Muscle layer of colon (tissue), 2 donors: Measurements from ENCODE around the gene MYT1.
"Not testable (repeated sequence)": the region's sequence is repeated elsewhere in the genome, so short reads cannot be mapped to it uniquely, and the experiment has no call there.

Experiments
- H3K27ac ChIP-seq: one replicate; pipeline ENCODE4 v1.7.0; 2013; ENCODE audit warnings: low read depth, mild to moderate bottlenecking, low read length, moderate library complexity
- H3K27me3 ChIP-seq, 2 donors: one replicate each; pipeline ENCODE4 v1.7.0; 2013; ENCODE audit warnings: low read length in 2 of 2, mild to moderate bottlenecking in 2 of 2; ENCODE audit not compliant: insufficient read depth in 2 of 2, control insufficient read depth in 1 of 2
- H3K36me3 ChIP-seq: one replicate; pipeline ENCODE4 v1.7.0; 2013; ENCODE audit warnings: mild to moderate bottlenecking, low read length; ENCODE audit not compliant: insufficient read depth
- H3K4me1 ChIP-seq: one replicate; pipeline ENCODE4 v1.7.0; 2013; ENCODE audit warnings: mild to moderate bottlenecking, low read length; ENCODE audit not compliant: insufficient read depth
- H3K4me3 ChIP-seq, 2 donors: one replicate each; pipeline ENCODE4 v1.7.0; 2013; ENCODE audit warnings: low read length in 2 of 2, low read depth in 1 of 2, mild to moderate bottlenecking in 1 of 2, moderate library complexity in 1 of 2
- H3K9ac ChIP-seq: one replicate; pipeline ENCODE4 v1.7.0; 2013; ENCODE audit warnings: low read length
- H3K9me3 ChIP-seq: one replicate; pipeline ENCODE4 v1.7.0; 2013; ENCODE audit warnings: mild to moderate bottlenecking, low read length
- donor health status: abdominal sarcoma.
- donor health status: Adenocarcinoma of cecum.

Gene MYT1

GRCh38 chr20:64129146-64129782, 35.0 kb upstream of the MYT1 start:
- no peak overlapping the region for H3K4me3 ChIP-seq
- H3K27me3 ChIP-seq = peaks cover 0 to 4% of the 10 kb centered on the region in 2 donors
- H3K36me3 ChIP-seq = no peaks in the 10 kb centered on the region
- H3K9me3 ChIP-seq = no peaks in the 10 kb centered on the region
- no peak overlapping the region for H3K9ac ChIP-seq
- no peak overlapping the region for H3K27ac ChIP-seq
- H3K4me1 ChIP-seq = no peaks in the 10 kb centered on the region

GRCh38 chr20:64130271-64130670, 34.0 kb upstream of the MYT1 start:
- H3K9me3 ChIP-seq = no peaks in the 10 kb centered on the region
- no peak overlapping the region for H3K9ac ChIP-seq
- no peaks in the 10 kb centered on the region for H3K36me3 ChIP-seq
- H3K27me3 ChIP-seq = peaks cover 0 to 4% of the 10 kb centered on the region in 2 donors
- H3K4me1 ChIP-seq = no peaks in the 10 kb centered on the region
- H3K27ac ChIP-seq = no peak overlapping the region
- H3K4me3 ChIP-seq = no peak overlapping the region

DNA sequence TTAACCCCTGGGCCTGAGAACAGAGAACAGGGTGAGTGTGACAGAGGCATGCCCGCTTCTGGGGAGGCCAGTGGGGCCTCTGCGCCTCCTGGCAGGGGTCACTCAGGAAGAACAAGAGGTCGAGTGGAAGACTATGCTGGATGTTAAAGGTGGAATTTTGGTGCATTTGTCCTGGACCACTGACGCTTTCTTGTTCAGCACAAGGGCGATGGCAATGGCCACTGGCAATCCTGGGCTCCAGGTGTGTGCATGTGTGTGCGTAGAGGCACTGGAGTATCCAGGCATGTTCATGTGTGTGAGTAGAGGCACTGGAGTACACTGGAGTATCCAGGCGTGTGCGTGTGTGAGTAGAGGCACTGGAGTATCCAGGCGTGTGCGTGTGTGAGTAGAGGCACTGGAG, 33.4 kb upstream of the MYT1 start:
- H3K27ac ChIP-seq = no peak overlapping the region
- peaks cover 0 to 4% of the 10 kb centered on the region in 2 donors for H3K27me3 ChIP-seq
- no peaks in the 10 kb centered on the region for H3K9me3 ChIP-seq
- H3K9ac ChIP-seq = no peak overlapping the region
- no peak overlapping the region for H3K4me3 ChIP-seq
- no peaks in the 10 kb centered on the region for H3K36me3 ChIP-seq
- H3K4me1 ChIP-seq = no peaks in the 10 kb centered on the region

DNA sequence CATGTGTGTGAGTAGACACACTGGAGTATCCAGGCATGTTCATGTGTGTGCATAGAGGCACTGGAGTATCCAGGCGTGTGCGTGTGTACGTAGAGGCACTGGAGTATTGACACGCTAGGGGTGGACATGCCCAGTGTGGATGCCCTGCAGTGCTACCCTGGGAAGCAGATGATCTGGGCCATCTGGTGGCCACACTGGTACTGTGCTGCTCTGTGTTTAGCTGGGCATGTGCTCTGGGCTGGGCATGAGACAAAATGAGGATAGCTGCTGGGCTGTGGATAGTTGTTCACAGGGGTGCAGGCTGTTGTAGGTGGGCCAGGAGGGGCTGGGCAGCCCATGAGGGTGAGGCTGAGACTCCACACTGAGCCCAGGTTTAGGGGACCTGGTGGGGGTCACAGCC, 32.8 kb upstream of the MYT1 start:
- Histone ChIP-seq H3K36me3 (no peaks in the 10 kb centered on the region), H3K27ac (no peak overlapping the region), H3K4me3 (no peak overlapping the region), H3K9ac (no peak overlapping the region), H3K27me3 (peaks cover 0 to 4% of the 10 kb centered on the region in 2 donors), H3K4me1 (no peaks in the 10 kb centered on the region), H3K9me3 (no peaks in the 10 kb centered on the region)

DNA sequence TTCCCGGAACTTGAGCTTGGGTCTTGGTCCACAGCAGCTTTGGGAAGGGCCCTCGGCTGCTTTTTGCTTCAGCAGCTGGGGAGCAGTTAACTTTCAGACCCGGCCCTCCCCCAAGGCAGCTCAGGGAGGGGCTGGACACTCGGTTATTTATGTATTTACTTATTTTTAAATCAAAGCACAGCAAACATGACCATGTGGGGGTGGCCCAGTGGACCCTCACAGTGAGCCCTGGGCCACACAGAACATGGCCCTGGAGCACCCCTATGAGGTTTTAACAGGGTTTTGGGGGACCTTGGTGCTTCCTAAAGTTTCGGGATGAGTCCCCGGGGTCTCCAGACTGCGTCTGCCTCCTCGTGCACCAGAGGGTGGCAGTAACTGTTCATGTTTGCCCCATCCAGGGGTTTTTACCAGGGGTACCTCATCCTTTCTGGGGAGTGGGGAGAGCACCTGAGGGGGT, 30.3 kb upstream of the MYT1 start:
- Histone ChIP-seq H3K9ac (no peak overlapping the region), H3K36me3 (no peaks in the 10 kb centered on the region), H3K4me1 (no peaks in the 10 kb centered on the region), H3K9me3 (no peaks in the 10 kb centered on the region), H3K4me3 (no peak overlapping the region), H3K27ac (no peak overlapping the region), H3K27me3 (peaks cover 0 to 4% of the 10 kb centered on the region in 2 donors)

DNA sequence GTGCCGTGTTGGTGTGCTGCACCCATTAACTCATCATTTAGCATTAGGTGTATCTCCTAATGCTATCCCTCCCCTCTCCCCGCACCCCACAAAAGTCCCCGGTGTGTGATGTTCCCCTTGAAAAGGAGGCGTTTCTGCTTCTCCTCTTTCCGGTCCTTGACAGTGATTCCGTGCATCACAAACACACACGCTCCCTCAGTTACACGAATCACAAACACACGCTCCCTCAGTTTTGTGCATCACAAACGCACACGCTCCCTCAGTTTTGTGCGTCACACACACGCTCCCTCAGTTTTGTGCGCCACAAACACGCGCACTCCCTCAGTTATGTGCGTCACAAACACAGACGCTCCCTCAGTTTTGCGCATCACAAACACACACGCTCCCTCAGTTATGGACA, 29.5 kb upstream of the MYT1 start:
- not testable (repeated sequence) for H3K9me3 ChIP-seq, H3K27ac ChIP-seq, H3K4me1 ChIP-seq, H3K27me3 ChIP-seq, H3K4me3 ChIP-seq, H3K9ac ChIP-seq, H3K36me3 ChIP-seq

GRCh38 chr20:64136004-64136710, 28.1 kb upstream of the MYT1 start:
- no peak overlapping the region for H3K4me3 ChIP-seq
- H3K9ac ChIP-seq = no peak overlapping the region
- no peaks in the 10 kb centered on the region for H3K9me3 ChIP-seq
- H3K4me1 ChIP-seq = no peaks in the 10 kb centered on the region
- peaks cover 0 to 4% of the 10 kb centered on the region in 2 donors for H3K27me3 ChIP-seq
- H3K27ac ChIP-seq = no peak overlapping the region
- H3K36me3 ChIP-seq = no peaks in the 10 kb centered on the region

- Histone ChIP-seq H3K36me3 (no peaks in the 10 kb centered on the region), H3K27ac (no peak overlapping the region), H3K4me1 (no peaks in the 10 kb centered on the region), H3K4me3 (no peak overlapping the region), H3K9me3 (no peaks in the 10 kb centered on the region), H3K27me3 (peaks cover 0 to 4% of the 10 kb centered on the region in 2 donors), H3K9ac (no peak overlapping the region)
These were observed 26.6 kb upstream of the MYT1 start for GRCh38 chr20:64137598-64138031.

GRCh38 chr20:64138276-64138815, 25.9 kb upstream of the MYT1 start:
- H3K27ac ChIP-seq = no peak overlapping the region
- H3K27me3 ChIP-seq = peaks cover 0 to 4% of the 10 kb centered on the region in 2 donors
- no peak overlapping the region for H3K9ac ChIP-seq
- no peaks in the 10 kb centered on the region for H3K9me3 ChIP-seq
- H3K4me1 ChIP-seq = no peaks in the 10 kb centered on the region
- H3K4me3 ChIP-seq = no peak overlapping the region
- no peaks in the 10 kb centered on the region for H3K36me3 ChIP-seq

GRCh38 chr20:64139199-64140060, 24.8 kb upstream of the MYT1 start:
- no peaks in the 10 kb centered on the region for H3K27me3 ChIP-seq
- no peaks in the 10 kb centered on the region for H3K4me1 ChIP-seq
- no peak overlapping the region for H3K9ac ChIP-seq
- H3K27ac ChIP-seq = no peak overlapping the region
- H3K4me3 ChIP-seq = no peak overlapping the region
- no peaks in the 10 kb centered on the region for H3K36me3 ChIP-seq
- H3K9me3 ChIP-seq = no peaks in the 10 kb centered on the region
